ENCODE results near the gene TAP2. TPM values are rescaled to one million over a fixed set of nuclear protein-coding genes. Genes with fewer than 3 reads are reported as not detected.
"Not testable (repeated sequence)": the region's sequence is repeated elsewhere in the genome, so short reads cannot be mapped to it uniquely, and the experiment has no call there.

Gene TAP2
- total RNA-seq, 1 donor from 2014 or later: 24.2 TPM

DNA sequence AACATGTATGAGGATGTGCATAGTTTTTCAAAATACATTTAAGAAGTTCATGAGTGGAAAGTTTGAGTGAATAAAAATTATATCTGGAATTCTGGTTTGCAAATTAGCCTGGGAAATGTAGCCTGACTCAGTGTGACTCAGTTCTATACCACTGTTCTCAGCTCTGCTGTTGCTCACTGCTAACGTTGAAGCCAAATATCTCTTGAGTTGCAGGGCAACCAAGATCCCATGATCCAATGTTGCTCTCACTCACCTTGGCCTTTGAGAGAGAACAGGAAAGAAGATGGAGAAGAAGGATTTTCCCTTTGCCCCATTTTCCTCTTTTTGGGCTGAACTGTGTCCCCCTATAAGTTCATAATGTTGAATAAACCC is 44.3 kb upstream of the TAP2 start:
- no peak for DNase-seq (ENCODE audit: low spot score in 2 of 2, unreplicated experiment in 2 of 2)
- Mint-ChIP-seq H3K9me3 (no peaks in the 10 kb centered on the region), H3K4me3 (no peak overlapping the region), H3K27ac (no peak overlapping the region), H3K27me3 (ENCODE audit: low read depth) (peaks cover 46% of the 10 kb centered on the region), H3K36me3 (no peaks in the 10 kb centered on the region), H3K4me1 (peaks cover 13% of the 10 kb centered on the region)
- TF ChIP-seq, protein P1, sequence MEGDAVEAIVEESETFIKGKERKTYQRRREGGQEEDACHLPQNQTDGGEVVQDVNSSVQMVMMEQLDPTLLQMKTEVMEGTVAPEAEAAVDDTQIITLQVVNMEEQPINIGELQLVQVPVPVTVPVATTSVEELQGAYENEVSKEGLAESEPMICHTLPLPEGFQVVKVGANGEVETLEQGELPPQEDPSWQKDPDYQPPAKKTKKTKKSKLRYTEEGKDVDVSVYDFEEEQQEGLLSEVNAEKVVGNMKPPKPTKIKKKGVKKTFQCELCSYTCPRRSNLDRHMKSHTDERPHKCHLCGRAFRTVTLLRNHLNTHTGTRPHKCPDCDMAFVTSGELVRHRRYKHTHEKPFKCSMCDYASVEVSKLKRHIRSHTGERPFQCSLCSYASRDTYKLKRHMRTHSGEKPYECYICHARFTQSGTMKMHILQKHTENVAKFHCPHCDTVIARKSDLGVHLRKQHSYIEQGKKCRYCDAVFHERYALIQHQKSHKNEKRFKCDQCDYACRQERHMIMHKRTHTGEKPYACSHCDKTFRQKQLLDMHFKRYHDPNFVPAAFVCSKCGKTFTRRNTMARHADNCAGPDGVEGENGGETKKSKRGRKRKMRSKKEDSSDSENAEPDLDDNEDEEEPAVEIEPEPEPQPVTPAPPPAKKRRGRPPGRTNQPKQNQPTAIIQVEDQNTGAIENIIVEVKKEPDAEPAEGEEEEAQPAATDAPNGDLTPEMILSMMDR (IDR thresholded peaks at IDR 0.05; ENCODE audit: unreplicated experiment): no peak

DNA sequence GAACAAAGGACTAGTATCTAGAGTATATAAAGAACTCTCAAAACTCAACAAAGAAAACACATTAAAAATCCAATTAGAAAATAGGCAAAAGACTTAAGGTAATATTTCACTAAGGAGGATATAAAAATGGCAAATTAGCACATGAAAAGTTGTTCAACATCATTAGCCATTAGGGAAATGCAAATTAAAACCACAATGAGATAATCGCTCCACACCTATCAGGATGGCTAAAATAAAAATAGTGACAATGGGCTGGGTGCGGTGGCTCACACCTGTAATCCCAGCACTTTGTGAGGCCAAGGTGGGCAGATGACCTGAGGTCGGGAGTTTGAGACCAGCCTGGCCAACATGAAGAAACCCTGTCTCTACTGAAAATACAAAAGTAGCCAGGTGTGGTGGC is 42.4 kb upstream of the TAP2 start:
- not testable (repeated sequence) for H3K9me3 Mint-ChIP-seq; H3K27ac Mint-ChIP-seq; H3K4me3 Mint-ChIP-seq; H3K36me3 Mint-ChIP-seq; DNase-seq (ENCODE audit: low spot score in 2 of 2, unreplicated experiment in 2 of 2); H3K4me1 Mint-ChIP-seq
- peaks cover 60% of the 10 kb centered on the region for H3K27me3 Mint-ChIP-seq (ENCODE audit: low read depth)

GRCh38 chr6:32879691-32880090 is 41.2 kb upstream of the TAP2 start:
- no peaks in the 10 kb centered on the region for H3K36me3 Mint-ChIP-seq
- H3K4me3 Mint-ChIP-seq: no peak overlapping the region
- no peak for DNase-seq (ENCODE audit: low spot score in 2 of 2, unreplicated experiment in 2 of 2)
- peaks cover 69% of the 10 kb centered on the region for H3K27me3 Mint-ChIP-seq (ENCODE audit: low read depth)
- H3K27ac Mint-ChIP-seq: no peak overlapping the region
- TF ChIP-seq, protein P1 (IDR thresholded peaks at IDR 0.05; ENCODE audit: unreplicated experiment): no peak
- H3K4me1 Mint-ChIP-seq: no peaks in the 10 kb centered on the region
- H3K9me3 Mint-ChIP-seq: no peaks in the 10 kb centered on the region

GRCh38 chr6:32876603-32877002 is 38.1 kb upstream of the TAP2 start:
- Mint-ChIP-seq H3K27me3 (ENCODE audit: low read depth) (peaks cover 67% of the 10 kb centered on the region), H3K9me3 (no peaks in the 10 kb centered on the region), H3K4me3 (no peak overlapping the region), H3K27ac (no peak overlapping the region), H3K4me1 (no peaks in the 10 kb centered on the region), H3K36me3 (no peaks in the 10 kb centered on the region)
- no peak for DNase-seq (ENCODE audit: low spot score in 2 of 2, unreplicated experiment in 2 of 2)
- TF ChIP-seq, protein P1 (IDR thresholded peaks at IDR 0.05; ENCODE audit: unreplicated experiment): no peak

- peaks cover 69% of the 10 kb centered on the region for H3K27me3 Mint-ChIP-seq (ENCODE audit: low read depth)
Measured at GRCh38 chr6:32873947-32874346, 35.4 kb upstream of the TAP2 start.

DNA sequence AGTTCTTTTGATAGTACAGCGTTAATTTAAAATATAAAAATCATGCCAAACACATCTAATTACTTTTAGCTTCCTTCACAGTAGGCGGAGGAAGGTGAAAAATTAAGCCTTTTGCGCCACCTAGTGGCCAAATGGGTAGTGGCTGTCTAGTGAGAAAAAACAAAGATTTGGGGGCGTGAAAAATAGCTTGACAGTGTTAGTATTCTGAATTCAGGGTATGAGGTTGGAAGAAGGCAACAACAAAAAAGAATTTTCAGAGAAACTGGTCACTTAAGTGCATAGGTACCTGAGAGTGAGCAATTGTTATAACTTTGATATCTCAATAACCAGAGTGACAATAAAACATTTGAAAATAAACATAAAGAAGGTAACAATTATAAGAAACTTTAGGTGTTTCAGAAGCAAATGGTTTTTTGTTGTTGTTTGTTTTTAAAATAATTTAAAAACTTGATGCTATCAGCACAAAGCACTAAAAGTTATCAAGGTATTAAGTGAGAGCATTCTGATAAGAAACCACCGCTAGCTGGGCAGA is 29.8 kb upstream of the TAP2 start:
- peak; percentile 66 to 84 for DNase-seq (ENCODE audit: low spot score in 2 of 2, unreplicated experiment in 2 of 2)

More at GRCh38 chr6:32873947-32874346, 35.4 kb upstream of the TAP2 start:
- H3K36me3 Mint-ChIP-seq; H3K27ac Mint-ChIP-seq; DNase-seq (ENCODE audit: low spot score in 2 of 2, unreplicated experiment in 2 of 2); H3K4me1 Mint-ChIP-seq; H3K4me3 Mint-ChIP-seq; H3K9me3 Mint-ChIP-seq: not testable (repeated sequence)

More for the DNA sequence above, 29.8 kb upstream of the TAP2 start:
- TF ChIP-seq, protein P1 (IDR thresholded peaks at IDR 0.05; ENCODE audit: unreplicated experiment): peak; percentile 99
- peaks cover 61% of the 10 kb centered on the region for H3K27me3 Mint-ChIP-seq (ENCODE audit: low read depth)
- H3K4me3 Mint-ChIP-seq: no peak overlapping the region
- peaks cover 2% of the 10 kb centered on the region for H3K4me1 Mint-ChIP-seq
- H3K9me3 Mint-ChIP-seq: no peaks in the 10 kb centered on the region
- no peak overlapping the region for H3K27ac Mint-ChIP-seq
- no peaks in the 10 kb centered on the region for H3K36me3 Mint-ChIP-seq

All from mesothelial cell of epicardium (in vitro differentiated cells).